Hypothalamus (tissue), 51 donors: ENCODE results near the gene IRF1.

Experiments
- DNase-seq, 51 donors: peaks; one replicate each; lab custom pipeline; 2025; lab: John Stamatoyannopoulos, UW

Gene IRF1

GRCh38 chr5:132501629-132501956 is 11.0 kb upstream of the IRF1 start:
- no peak for DNase-seq

GRCh38 chr5:132500931-132501628 is 10.5 kb upstream of the IRF1 start:
- peak in 39 of 51 donors; percentile 14 to 75 (median 40) for DNase-seq

GRCh38 chr5:132500244-132500930 is 9.8 kb upstream of the IRF1 start:
- DNase-seq = no peak

- no peak for DNase-seq
Observed at GRCh38 chr5:132499440-132500243, 9.1 kb upstream of the IRF1 start.

GRCh38 chr5:132498686-132499271 is 8.2 kb upstream of the IRF1 start:
- no peak for DNase-seq

GRCh38 chr5:132498152-132498551 is 7.6 kb upstream of the IRF1 start:
- DNase-seq = peak in 3 of 51 donors; percentile 21 to 44 (median 38)

GRCh38 chr5:132497488-132497997 is 7.0 kb upstream of the IRF1 start:
- DNase-seq = peak in 2 of 51 donors; percentile 27 to 32

- peak in 46 of 51 donors; percentile 29 to 78 (median 64) for DNase-seq
Observed at GRCh38 chr5:132496631-132497487, 6.3 kb upstream of the IRF1 start.

- peak in 44 of 51 donors; percentile 40 to 87 (median 66) for DNase-seq
Observed at GRCh38 chr5:132496191-132496630, 5.6 kb upstream of the IRF1 start.

- DNase-seq = peak in 42 of 51 donors; percentile 34 to 87 (median 66)
Observed at GRCh38 chr5:132495667-132496190, 5.2 kb upstream of the IRF1 start.

- DNase-seq = no peak
Observed at GRCh38 chr5:132493821-132494220, 3.2 kb upstream of the IRF1 start.

GRCh38 chr5:132493241-132493640 is 2.7 kb upstream of the IRF1 start:
- no peak for DNase-seq

- DNase-seq = no peak
Observed at GRCh38 chr5:132492386-132493125, 2.0 kb upstream of the IRF1 start.

- no peak for DNase-seq
Observed at GRCh38 chr5:132491368-132492364, 1.1 kb upstream of the IRF1 start.

- DNase-seq = peak in 24 of 51 donors; percentile 13 to 76 (median 42)
Observed at GRCh38 chr5:132489871-132490483, 596 bp downstream of the IRF1 start.

- no peak for DNase-seq
Observed at GRCh38 chr5:132489051-132489770, 1.4 kb downstream of the IRF1 start.
